ENCODE results near the gene FAM222B.

The FAM222B gene

GRCh38 chr17:28763804-28764266 lies 78.8 kb downstream of the FAM222B start:
- DNase-seq (ENCODE audit: low read depth) = peak; percentile 74

DNA sequence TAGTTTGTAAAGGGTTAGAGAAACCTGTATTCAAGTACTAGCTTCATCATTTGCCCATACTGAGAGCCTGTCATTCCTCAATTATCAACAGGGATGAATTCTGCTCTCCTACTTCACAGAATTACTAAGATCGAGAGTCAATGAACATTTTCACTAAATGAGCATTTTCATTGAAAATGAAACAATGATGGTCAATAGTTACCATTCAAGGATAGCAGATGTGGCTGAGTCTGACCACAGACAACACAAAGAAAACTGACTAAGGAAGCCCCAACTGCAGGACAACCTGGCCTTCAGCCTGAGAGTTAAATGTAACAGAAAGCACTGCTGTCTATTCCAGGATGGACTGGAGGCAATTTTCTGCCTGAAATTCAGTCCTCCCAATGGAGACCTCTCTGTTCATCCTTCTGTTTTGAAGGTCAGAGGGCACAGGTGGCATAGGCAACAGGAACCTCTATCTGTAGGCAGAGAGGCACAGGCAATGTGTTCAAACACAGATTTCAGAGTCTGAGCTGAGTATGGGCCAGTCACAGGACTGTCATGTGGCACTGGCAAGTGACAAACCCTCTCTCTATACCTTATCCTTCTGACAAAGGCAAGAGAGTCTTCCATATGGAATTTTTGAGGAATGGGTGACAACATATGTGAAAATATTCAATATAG lies 79.3 kb downstream of the FAM222B start:
- DNase-seq (ENCODE audit: low read depth) = no peak

DNA sequence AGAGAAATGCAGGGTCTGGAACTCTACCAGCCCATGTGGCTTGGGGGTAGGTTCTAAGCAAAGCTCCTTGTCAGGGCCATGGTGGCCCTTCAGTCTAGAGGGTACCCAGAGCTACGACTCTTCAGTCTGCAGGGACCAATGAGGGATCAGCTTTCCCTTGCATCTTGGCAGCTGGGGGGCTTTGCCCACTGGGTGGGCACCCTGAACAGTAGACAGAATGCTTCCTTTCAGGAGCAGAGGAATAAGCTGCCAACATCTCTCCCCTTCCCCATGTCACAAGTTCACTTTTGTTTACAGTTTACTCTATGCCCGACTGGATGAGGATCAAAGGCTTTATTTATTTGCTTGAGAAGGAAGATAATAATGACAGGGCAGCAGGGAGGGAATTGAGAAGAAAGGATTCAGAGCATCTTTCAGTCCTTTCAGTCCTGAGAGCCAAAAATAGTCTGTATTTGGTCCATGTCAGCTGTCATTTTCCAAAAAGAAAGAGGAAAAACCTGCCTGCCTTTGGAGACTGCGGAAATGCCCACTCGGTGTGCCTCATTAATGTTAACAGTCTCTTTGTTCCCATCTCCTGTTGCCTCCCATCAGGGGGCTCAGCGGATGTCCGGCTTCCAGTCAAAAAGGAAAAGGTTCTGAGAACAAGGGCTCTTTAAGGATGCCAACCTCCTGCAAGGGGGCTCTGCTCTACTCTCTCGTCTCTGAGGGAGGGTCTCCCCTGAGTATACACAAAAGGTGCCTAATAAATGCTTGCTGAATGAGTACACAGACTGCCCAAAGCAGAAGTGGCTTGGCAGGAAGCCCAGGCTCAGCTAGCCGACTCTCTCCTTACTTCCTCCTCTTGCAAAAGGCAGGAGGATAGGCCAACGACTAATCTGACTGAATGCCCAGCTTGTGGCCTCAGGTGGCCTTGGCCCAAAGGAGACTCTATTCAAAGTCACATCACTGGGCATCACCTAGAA lies 81.7 kb downstream of the FAM222B start:
- peak; percentile 26 for DNase-seq (ENCODE audit: low read depth)

DNA sequence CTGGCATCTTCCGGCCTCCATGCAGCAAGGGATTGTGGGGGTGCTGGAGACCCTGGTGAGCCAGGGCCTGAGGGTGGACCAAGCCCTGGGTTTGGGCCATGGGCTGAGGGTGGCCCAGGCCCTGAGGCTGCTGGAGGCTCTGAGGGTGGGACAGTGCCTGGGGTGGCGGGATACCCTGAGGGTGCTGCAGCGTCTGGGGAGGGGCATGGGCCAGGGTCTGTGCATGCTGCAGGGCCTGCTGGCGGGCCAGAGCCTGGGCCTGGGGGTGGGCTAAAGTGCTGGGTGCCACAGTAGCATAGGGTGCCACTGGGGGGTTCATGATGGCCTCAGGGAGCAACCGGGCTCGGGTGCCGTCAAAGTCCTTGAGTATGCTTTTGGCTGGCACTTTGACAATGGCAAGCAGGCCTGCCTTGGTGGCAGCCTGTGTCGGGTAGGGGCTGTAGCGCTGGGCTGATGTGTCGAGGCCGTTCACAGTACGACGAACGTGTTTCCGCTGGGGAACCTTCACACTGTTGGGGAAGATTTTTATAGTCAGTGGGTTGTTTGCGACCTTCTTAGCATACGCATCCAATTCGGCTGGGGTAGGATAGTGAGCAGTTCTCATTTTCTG lies 83.2 kb downstream of the FAM222B start:
- no peak for DNase-seq (ENCODE audit: low read depth)

GRCh38 chr17:28758411-28759121 lies 84.0 kb downstream of the FAM222B start:
- DNase-seq (ENCODE audit: low read depth) = no peak

DNA sequence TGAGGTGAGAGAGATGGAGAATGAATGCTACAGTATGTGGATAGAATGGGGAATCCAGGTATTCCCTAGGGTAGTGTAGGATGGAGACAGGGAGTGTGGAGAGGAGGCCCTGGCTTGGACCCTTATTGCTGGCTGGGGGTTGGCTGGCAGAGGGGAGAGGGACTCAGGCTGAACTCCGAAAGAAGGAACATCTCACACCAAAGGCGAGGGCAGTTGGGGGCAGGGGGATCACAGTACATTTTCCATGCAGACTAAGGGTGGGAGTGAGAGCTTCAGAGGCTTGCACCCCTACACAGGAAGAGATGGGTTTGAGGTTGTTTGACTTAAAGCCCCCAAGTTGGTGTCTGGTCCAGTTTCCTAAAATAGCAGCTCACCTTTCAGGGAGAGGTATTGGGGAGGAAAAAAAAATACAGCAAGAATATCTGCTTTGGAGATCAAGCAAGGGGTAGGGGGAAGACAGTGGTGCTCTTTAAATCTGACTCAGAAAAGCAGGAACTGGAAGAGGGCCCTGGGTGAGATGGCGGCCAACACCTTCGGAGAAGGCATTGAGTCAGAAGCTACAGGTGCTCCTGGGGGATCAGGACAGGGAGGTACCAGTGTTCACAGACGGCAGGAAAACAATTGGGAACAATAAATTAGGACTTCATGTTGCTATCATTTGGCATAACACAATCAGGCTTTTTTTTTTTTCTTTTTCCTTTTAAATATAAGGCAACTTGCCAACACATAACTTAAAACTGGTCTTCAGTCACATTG lies 86.4 kb downstream of the FAM222B start:
- DNase-seq (ENCODE audit: low read depth) = no peak

DNA sequence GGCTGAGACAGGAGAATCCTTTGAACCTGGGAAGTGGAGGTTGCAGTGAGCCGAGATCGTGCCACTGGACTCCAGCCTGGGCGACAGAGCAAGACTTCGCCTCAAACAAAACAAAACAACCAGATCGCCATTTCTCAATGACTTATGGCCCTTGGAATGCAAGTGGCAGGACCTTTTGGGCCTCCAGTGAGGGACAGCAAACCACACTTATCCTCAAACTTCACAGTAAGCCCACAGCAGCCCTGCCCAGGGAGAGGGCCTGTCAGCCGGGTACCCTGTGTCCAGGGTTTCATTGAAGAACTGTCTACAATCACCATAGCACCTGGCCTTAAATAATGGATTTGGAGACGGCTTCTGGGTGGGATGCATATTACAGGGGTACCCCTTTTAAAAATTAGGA lies 87.1 kb downstream of the FAM222B start:
- no peak for DNase-seq (ENCODE audit: low read depth)

DNA sequence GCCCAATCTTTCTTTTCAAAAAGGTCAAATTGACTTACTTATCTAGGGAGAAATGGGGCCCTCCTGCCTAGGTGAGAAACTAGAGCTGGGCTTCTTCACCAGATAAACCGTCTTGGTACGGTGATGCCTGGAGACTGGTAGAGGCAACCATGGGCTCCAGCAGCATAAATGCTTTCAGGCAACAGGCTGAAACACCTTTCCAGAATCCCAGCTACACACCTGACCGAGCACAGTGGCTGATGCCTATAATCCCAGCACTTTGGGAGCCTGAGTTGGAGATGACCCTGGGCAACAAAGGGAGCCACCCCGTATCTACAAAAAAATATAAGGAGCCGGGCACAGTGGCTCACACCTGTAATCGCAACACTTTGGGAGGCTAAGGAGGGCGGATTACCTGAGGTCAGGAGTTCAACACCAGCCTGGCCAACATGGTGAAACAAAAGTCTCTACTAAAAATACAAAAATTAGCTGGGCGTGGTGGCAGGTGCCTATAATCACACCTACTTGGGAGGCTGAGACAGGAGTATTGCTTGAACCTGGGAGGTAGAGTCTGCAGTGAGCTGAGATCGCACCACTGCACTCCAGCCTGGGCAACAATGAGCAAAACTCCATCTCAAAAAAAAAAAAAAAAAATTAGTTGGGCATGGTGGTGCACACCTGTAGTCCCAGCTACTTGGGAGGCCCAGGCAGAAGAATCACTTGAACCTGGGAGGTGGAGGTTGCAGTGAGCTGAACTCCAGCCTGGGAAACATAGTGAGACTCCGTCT lies 90.8 kb downstream of the FAM222B start:
- no peak for DNase-seq (ENCODE audit: low read depth)

DNA sequence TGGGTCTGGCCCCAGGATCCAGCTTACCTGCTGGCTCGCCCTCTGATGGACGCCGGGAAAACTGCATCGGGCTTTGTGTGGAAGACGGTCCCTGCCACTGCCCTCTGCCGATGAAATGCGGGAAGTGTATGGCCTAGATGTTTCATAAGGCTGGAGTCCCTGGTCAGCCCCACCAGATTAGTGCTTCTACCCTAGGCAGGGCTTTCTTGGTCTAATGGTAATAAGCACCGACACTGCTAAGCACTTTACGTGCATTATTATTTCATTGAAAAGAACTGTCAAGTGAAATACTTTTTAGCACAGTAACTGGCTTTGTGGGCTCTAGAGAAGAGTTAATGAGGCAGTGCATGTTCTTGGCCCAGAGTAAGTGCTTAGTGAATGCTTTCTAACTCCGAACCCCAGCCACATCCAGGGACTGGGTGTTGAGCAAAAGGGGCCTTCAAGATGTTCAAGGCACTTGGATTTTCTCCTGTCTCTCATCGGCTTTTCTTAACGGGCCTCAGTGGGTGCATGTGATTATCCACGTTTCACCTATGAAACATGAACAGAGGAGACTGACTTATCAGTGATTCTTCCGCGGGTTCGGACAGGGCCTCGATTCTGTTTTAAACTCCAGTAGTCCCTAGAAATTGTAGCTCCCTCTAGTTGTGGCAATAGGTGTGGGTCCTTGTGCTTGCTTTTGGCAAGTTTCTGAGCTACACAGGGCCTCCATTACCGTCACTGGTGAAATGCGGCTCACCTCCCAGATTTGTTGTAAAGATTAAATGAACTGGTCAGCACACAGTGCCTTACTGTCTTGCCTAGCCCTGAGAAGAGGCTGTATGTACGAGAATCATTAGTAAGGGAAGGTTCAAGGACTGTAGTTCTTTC lies 92.2 kb downstream of the FAM222B start:
- peak; percentile 88 for DNase-seq (ENCODE audit: low read depth)

DNA sequence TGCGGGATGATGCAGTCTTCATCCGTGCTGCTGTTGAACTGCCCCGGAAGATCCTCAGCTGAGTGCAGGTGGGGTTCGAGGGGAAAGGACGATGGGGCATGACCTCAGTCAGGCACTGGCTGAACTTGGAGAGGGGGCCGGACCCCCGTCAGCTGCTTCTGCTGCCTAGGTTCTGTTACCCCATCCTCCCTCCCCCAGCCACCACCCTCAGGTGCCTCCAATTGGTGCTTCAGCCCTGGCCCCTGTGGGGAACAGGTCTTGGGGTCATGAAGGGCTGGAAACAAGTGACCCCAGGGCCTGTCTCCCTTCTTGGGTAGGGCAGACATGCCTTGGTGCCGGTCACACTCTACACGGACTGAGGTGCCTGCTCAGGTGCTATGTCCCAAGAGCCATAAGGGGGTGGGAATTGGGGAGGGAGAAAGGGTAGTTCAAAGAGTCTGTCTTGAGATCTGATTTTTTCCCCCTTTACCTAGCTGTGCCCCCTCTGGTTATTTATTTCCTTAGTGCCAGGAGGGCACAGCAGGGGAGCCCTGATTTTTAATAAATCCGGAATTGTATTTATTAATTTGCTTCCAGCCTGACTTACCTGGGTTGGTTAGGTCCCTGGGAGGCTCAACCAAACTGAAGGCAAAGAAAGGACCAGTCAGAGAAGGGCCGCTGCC lies 92.9 kb downstream of the FAM222B start:
- no peak for DNase-seq (ENCODE audit: low read depth)

- DNase-seq (ENCODE audit: low read depth) = no peak
Measured at GRCh38 chr17:28748852-28749515, 93.6 kb downstream of the FAM222B start.

- DNase-seq (ENCODE audit: low read depth) = no peak
Measured at GRCh38 chr17:28747801-28748750, 94.5 kb downstream of the FAM222B start.

DNA sequence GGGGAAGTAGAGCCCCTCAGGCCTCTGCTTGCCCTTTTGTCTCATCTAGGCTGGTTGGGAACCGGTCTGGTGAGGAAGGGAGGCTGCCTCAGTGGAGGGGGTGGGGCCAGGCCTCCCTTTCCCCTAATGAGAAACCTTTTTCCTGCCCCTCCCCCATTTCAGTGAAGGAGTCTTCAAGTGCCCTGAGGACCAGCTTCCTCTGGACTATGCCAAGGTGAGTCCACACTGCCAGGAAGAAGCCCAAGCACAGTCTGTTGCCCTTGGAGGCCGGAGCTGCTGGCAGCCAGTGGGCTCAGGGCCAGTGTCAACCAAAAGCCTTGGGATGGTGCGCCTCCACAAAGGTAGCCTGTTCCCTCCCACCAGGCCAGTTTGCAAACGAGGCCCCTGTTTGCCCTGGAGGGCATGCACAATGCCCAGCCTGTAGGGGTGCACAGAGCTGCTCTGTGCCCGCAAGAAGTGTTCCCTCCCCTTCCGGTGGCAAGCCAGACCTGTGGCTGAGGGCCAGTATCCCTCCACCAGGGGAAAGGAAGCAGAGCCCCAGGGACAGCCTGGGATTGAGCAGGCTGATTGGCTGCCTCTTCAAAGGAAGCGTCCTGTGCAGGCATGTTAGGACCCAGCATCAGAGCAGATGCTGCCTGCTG lies 95.4 kb downstream of the FAM222B start:
- no peak for DNase-seq (ENCODE audit: low read depth)

GRCh38 chr17:28746611-28747050 lies 96.0 kb downstream of the FAM222B start:
- DNase-seq (ENCODE audit: low read depth) = no peak

- DNase-seq (ENCODE audit: low read depth) = no peak
Measured at GRCh38 chr17:28745786-28746411, 96.7 kb downstream of the FAM222B start.
